AG04450 (cell line): ENCODE measurements around the gene DNAJB2. TPM values are rescaled to one million over a fixed set of nuclear protein-coding genes. Genes with fewer than 3 reads are reported as not detected.
"Not testable (repeated sequence)": the region's sequence is repeated elsewhere in the genome, so short reads cannot be mapped to it uniquely, and the experiment has no call there.

Source experiments
- CTCF ChIA-PET: fragments of 300-600, 350-600 bp; formaldehyde crosslinking; extraction: SDS; loops from one replicate; lab custom pipeline; 2022; ENCODE audit warnings: antibody characterized with exemption, inconsistent platforms; lab: Charles Lee
- POLR2A ChIA-PET: fragments of 350-600 bp; formaldehyde crosslinking; extraction: SDS; loops from one replicate; lab custom pipeline; 2021; ENCODE audit warnings: antibody characterized with exemption, inconsistent platforms; lab: Yijun Ruan, JAX
- DNase-seq: peaks from one replicate; pipeline ENCODE4 v3.0.0-alpha.2; 2011; ENCODE audit warnings: low read depth, low spot score
- H3K27ac ChIP-seq: one replicate; pipeline ENCODE4 v1.5.1; 2012; ENCODE audit warnings: low read depth, low read length, control low read depth
- H3K27me3 ChIP-seq: one replicate; pipeline ENCODE4 v1.6.0; 2012; ENCODE audit warnings: low read length; ENCODE audit not compliant: control insufficient read depth, insufficient read depth
- H3K4me3 ChIP-seq: 2 replicates; pipeline ENCODE4 v1.5.1; 2011; ENCODE audit warnings: mild to moderate bottlenecking, low read depth, low read length, control low read depth
- H3K9me3 ChIP-seq: 2 replicates; pipeline ENCODE4 v1.5.1; 2012; ENCODE audit warnings: low read length; ENCODE audit not compliant: control insufficient read depth, insufficient read depth
- polyA plus RNA-seq: library from polyadenylated mRNA; depleted of rRNA; stranded (reverse); fragments of >200 nt; gene quantifications from 2 replicates; pipeline ENCODE4 v1.2.3, GENCODE V29; 2011
- TF ChIP-seq, protein P1 (sequence below): IDR thresholded peaks from 2 replicates; pipeline ENCODE4 v1.5.1; 2011; ENCODE audit warnings: low read depth, low read length, control low read depth, inconsistent platforms

Gene DNAJB2
- polyA plus RNA-seq, 1 experiment = 40.6 TPM

DNA sequence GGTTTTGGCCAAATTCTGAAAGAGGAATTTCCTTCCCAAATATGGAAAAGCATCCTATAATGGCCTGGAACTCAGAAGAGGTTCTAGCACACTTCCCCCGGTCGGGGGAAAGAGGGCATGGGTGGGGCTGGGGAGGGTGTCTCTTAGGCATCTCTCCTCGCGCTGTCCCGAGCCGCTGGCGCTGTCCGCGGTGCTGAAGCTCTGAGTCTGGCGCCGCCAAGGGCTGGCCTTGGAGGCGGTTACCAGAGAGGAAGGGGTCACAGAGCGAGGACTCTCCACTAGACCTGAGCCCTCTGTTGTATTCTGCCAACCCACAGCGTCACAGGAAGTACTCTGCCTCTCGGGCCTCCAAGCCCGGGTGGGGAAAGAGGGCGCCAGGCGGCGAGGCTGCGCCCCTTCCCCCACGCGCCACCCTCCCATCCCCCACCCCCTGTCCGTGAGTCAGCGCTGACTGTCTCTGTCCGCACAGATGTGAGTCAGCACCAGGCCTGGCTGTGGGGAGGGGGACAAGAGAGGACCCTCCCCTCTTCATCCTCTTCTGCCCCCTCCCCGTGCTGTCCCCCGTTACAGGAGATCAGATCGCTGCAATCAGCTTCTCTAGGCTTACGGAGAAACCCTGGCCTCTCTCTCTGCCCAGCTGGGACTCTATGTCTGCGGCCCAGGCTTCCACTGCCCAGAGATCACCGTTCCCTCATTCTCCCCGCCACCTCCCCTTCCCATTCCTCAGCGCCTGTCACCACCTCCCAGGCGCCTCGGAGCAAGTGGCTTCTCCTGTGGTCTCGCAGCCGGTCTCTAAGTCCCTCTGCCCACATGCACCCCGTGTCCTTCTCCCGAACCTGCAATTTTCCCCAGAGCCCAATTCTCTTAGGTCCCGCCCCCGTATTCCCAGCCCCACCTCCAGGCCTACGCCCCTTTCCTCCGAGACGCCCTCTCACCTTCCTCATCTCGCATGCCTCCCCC is 29.3 kb downstream of the DNAJB2 start:
- Histone ChIP-seq H3K27me3 (no peaks in the 10 kb centered on the region), H3K27ac (peak overlapping the region; percentile 61), H3K4me3 (peak overlapping the region; percentile 61), H3K9me3 (no peaks in the 10 kb centered on the region; the same call in 1 of the 2 replicates)
- DNase-seq = peak; percentile 21
- CTCF ChIA-PET = interaction anchor here (0.6 to 1.9 kb wide), 2 partner anchors 13 to 149 kb away, joined by 3 to 5 read pairs; no protein-coding TSS in a partner anchor
- TF ChIP-seq, protein P1, sequence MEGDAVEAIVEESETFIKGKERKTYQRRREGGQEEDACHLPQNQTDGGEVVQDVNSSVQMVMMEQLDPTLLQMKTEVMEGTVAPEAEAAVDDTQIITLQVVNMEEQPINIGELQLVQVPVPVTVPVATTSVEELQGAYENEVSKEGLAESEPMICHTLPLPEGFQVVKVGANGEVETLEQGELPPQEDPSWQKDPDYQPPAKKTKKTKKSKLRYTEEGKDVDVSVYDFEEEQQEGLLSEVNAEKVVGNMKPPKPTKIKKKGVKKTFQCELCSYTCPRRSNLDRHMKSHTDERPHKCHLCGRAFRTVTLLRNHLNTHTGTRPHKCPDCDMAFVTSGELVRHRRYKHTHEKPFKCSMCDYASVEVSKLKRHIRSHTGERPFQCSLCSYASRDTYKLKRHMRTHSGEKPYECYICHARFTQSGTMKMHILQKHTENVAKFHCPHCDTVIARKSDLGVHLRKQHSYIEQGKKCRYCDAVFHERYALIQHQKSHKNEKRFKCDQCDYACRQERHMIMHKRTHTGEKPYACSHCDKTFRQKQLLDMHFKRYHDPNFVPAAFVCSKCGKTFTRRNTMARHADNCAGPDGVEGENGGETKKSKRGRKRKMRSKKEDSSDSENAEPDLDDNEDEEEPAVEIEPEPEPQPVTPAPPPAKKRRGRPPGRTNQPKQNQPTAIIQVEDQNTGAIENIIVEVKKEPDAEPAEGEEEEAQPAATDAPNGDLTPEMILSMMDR = no peak
- POLR2A ChIA-PET = interaction anchor here (0.7 to 1.0 kb wide), 5 partner anchors 27 to 127 kb away, joined by 3 to 6 read pairs (median 3); partner anchors contain the start of genes DNAJB2 and DNPEP

DNA sequence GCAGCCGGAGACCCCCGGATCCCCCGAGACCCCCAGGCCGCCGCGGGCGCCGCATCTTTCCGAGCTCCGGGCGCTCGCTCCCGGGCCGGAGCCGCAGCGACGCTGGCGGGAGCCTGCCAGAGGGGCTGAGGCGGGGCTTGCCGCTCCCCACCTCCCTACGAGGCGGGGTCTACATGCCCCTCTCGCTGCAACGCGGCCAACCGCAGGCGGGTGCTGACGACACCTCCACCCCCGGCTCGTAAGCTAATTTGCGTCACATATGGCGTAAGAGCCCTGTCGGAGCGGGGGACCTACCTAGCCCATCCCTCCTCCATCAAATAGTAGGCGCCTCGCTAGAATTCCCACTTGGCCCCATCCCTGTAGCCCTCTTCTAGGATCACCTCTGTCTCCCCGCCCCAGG is 30.1 kb downstream of the DNAJB2 start, which contains the start of gene PTPRN:
TSS of gene PTPRN (minus strand) at position 124 of the 400 bp plus-strand sequence. CDS start at position 55, 69 bp downstream.
- Histone ChIP-seq H3K27ac (peak within 1 kb of the TSS; percentile 61), H3K27me3 (no peaks in the 10 kb centered on the region), H3K4me3 (peak within 1 kb of the TSS; percentile 61), H3K9me3 (no peaks in the 10 kb centered on the region; the same call in 1 of the 2 replicates)
- CTCF ChIA-PET = interaction anchor here (0.6 to 1.9 kb wide), 3 partner anchors 8 to 150 kb away, joined by 3 to 5 read pairs (median 3); no protein-coding TSS in a partner anchor
- TF ChIP-seq, protein P1 = no peak
- POLR2A ChIA-PET = interaction anchor here (0.5 to 1.0 kb wide), 6 partner anchors 8 to 91 kb away, joined by 3 to 7 read pairs (median 3); partner anchors contain the start of gene DNPEP
- peak; percentile 36 for DNase-seq

DNA sequence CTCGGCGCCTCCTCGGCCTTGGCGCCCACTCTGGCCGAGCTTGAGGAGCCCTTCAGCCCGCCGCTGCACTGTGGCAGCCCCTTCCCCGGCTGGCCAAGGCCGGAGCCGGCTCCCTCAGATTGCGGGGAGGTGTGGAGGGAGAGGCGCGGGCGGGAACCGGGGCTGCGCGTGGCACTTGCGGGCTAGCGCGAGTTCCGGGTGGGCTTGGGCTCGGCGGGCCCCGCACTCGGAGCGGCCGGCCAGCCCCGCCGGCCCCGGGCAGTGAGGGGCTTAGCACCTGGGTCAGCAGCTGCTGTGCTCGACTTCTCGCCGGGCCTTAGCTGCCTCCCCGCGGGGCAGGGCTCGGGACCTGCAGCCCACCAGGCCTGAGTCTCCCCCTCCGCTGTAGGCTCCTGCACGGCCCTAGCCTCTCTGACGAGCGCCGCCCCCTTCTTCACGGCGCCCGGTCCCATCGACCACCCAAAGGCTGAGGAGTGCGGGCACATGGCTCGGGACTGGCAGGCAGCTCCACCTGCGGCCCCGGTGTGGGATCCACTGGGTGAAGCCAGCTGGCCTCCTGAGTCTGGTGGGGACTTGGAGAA is 33.6 kb downstream of the DNAJB2 start:
- H3K27ac ChIP-seq, H3K9me3 ChIP-seq, H3K27me3 ChIP-seq, POLR2A ChIA-PET, H3K4me3 ChIP-seq, DNase-seq: not testable (repeated sequence)
- CTCF ChIA-PET = interaction anchor here (1.3 kb wide), 1 partner anchor 17 kb away, joined by 7 read pairs; no protein-coding TSS in a partner anchor

DNA sequence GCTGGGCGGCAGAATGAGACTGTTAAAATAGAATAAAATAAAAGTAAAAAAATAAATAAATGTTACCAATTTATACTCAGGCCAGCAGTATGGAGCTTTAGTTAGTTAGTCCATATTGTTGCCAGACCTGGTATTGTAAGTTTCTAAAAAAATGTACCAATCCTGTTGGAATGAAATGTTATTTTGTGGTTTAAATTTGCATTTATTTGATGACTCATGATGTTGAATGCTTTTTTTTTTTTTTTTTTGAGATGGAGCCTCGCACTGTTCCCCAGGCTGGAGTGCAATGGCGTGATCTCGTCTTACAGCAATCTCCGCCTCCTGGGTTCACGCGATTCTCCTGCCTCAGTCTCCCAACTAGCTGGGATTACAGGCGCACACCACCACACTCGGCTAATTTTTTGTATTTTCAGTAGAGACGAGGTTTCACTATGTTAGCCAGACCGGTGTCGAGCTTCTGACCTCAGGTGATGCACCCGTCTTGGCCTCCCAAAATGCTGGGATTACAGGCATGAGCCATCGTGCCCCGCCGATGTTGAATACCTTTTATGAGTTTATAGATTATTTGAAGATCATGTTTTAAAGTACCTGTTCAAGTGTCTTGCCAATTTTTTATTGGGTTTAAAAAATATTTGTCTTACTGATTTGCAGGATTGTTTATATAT is 35.8 kb downstream of the DNAJB2 start:
- no peak overlapping the region for H3K27ac ChIP-seq
- H3K4me3 ChIP-seq = no peak overlapping the region
- TF ChIP-seq, protein P1 = no peak
- H3K9me3 ChIP-seq = no peaks in the 10 kb centered on the region; the same call in 1 of the 2 replicates
- DNase-seq = no peak
- ChIA-PET POLR2A (interaction anchor here (0.7 kb wide), 1 partner anchor 145 kb away, joined by 3 read pairs; no protein-coding TSS in a partner anchor), CTCF (interaction anchor here (1.4 kb wide), 1 partner anchor 20 kb away, joined by 5 read pairs; no protein-coding TSS in a partner anchor)
- H3K27me3 ChIP-seq = peaks cover 4% of the 10 kb centered on the region

DNA sequence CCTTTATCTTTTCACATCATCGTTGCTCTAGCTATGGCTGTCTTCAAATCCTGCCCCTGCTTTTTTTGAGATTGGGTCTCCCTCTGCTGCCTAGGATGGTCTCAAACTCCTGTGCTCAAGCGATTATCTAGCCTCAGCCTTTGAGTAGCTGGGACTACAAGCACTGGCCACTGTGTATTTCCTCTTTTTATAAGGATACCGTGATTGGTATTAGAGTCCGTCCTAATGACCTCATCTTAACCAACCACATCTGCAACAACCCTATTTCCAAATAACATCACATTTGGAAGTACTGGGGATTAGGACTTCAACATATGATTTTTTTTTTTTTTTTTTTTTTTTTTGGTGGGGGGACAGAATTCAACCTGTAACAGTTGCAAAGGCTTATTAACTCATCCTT is 44.3 kb downstream of the DNAJB2 start:
- CTCF ChIA-PET = interaction anchor here (1.9 kb wide), 1 partner anchor 28 kb away, joined by 9 read pairs; no protein-coding TSS in a partner anchor
- POLR2A ChIA-PET = no interaction called here
- Histone ChIP-seq H3K9me3 (no peaks in the 10 kb centered on the region), H3K4me3 (no peak overlapping the region), H3K27ac (no peak overlapping the region), H3K27me3 (peaks cover 32% of the 10 kb centered on the region)
- no peak for DNase-seq
- TF ChIP-seq, protein P1 = no peak
